Stimulated activated CD4-positive, alpha-beta T cell treated with anti-CD3 and anti-CD28 coated beads, Interleukin-4, amount 100 ng/mL, for 48 hours (primary cell): Measurements from ENCODE around the gene LY6G5B.

Source experiments
- DNase-seq, 2 donors: peaks; one replicate each; pipeline ENCODE4 v3.0.0-alpha.2; 2020; ENCODE audit warnings: low read depth in 2 of 2

The LY6G5B gene

DNA sequence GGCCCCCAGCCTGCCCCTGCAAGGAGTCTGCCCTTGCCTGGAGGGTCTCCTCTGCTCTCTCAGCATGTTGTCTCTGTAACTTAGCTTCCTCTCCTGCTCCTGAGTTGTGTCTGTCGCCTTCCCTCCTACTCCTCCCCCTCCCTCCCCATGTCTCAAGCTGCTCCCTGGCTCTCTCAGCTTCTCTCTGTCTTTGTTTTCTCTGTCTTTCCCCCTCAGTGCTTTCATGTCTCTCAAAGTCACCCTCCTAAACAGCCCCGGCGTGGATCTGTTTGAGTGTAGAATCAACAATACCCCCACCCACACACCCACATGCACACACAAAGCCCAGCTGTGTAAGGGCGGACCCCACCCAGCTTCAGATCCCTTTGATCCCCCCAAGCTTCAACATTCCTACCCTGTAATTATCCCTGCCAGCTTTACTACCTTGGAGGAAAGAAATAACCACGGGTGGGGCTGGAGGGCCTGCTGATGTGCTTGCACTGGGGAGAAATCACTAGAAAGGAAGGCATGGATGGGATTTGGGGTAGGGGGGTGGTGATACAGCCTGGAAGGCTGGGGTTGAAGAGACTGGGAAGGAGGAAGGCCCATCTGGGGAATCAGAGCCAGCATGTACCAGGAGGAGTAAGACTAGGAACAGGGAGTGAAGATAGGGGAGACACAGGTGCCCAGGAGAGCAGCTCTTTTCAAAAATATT, 44.4 kb downstream of the LY6G5B start:
- DNase-seq: no peak

DNA sequence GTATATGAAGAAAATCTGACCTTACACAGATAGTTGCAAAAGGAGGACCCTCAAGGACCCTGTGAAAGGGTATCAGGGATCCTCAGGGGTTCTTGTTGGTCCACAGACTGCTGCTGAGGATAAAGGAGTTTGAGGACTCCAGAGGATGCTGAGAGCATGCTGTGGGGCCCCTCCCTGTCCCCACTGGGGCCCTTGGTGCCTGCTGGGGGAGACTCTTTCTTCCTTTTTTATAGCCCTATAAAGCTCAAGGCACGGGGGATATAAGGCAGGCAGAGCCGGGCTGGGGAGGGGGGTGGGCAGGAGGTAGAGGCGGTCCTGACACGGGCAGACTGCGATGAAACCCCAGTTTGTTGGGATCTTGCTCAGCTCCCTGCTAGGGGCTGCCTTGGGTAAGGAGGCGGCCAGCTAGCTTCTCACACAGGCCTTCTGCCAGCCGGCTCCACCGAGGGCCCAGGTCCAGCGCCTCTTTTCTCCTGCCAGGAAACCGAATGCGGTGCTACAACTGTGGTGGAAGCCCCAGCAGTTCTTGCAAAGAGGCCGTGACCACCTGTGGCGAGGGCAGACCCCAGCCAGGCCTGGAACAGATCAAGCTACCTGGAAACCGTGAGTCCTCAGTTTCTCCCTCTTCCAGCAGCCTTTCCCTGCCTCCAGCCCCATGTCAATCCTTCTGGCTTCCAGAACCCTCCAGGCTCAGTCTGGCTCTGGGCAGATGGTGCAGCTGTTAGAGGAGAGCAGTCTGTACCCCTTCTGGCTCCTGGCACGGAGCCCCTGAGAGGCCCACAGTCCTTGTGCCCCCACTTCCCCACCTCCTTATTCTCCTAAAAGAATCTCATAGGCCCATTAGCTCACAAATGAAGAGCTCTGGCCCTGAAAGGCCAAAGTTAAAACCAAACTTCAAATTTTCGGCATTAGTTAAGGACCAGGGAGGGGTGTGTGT, 45.5 kb downstream of the LY6G5B start, which contains the start of gene LY6G6D:
Gene LY6G6D, plus strand, starts transcription at position 327 of the 937 bp plus-strand sequence. Its CDS starts 8 bp downstream, at position 335.
- DNase-seq: no peak

DNA sequence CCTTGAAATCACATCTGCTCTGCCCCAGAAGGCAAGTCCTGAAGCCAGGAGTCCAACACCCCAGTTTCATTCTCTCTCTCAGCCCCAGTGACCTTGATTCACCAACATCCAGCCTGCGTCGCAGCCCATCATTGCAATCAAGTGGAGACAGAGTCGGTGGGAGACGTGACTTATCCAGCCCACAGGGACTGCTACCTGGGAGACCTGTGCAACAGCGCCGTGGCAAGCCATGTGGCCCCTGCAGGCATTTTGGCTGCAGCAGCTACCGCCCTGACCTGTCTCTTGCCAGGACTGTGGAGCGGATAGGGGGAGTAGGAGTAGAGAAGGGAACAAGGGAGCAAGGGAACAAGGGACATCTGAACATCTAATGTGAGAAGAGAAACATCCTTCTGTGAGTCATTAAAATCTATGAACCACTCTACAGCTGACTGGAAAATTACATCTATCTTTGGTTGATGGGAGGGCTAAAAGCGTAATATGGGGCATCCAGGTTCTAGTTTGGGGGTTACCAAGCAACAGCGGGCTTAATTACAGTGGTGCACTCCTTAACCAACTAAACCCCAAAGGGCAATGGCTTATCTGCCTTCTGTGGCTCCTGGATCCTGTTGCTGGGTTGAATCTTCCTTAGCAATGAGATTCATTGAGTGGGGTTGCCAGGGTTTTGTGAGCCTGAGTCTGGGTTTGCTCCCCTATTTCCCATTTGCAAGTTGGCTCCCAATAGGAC, 47.9 kb downstream of the LY6G5B start:
- DNase-seq: no peak

DNA sequence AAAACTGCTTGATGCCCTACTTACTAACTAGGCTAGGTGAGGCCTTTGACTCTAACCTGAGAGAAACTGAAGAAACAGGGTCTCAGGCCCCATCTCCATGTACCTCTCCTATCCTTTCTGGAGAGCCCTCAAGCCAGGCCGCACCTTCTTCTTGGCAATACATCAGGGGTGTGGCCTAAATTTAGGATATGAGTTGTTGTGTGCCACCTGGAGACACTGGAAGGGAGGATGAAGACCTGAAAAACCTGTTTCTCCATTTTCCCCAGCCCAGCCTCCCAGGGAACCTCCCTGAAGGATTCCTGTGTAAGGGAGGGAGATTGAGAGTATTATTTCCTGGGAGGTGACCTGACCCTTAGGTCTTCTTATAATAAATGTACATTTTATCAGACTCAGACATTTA, 48.5 kb downstream of the LY6G5B start:
- no peak for DNase-seq

DNA sequence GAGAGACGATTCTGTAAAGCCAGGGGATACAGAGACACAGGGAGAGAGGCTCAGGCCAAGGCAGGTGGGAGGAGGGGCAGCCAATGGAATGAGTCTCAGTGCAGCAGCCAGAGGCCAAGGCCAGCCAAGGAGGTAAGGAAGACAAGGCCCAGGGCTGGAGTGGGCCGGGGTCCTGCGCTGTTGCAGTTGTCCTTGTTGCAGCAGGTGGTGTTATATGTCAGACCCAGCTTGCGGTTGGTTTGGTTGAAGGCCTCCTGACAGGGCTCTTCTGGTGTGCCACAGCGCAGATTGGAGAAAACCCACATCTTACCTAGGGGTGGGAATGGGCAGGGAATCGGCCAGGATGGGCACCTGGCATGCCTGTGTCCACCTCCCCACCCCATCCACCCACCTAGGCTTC, 49.2 kb downstream of the LY6G5B start:
- DNase-seq: no peak

DNA sequence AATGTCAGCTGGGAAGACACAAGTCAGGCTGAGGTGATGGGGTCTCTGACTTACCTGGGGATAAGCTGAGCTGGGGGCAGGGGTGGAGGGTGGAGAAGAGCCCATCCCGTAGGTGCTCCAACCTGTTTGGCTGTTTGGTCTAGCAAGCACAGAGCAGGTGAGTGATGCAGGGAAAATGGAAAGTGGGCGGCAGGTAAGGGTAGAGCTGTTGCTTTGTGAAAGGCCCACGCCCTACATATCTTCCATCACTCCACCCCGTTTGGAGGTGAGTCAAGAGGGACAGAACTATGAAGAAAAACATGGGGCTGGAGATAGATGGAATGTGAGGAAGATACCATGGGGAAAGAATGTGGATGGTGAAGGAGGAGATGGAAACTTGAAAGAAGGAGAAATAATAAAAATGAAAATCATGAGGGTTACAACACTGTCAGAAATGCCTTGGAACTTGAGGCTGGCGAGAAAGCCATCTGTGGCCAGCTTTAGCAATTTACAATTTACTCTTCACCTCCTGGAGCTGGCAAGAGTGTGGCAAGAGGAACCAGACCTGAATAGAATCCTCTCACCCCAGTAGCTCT, 50.5 kb downstream of the LY6G5B start:
- DNase-seq: no peak

- DNase-seq: no peak
Observed at GRCh38 chr6:31721351-31722020, 51.7 kb downstream of the LY6G5B start, which contains the start of gene LY6G6C. Gene LY6G6C, minus strand, starts transcription at chr6:31721746. Its CDS starts 67 bp downstream, at chr6:31721679.

- no peak for DNase-seq
Observed at GRCh38 chr6:31722173-31722572, 52.4 kb downstream of the LY6G5B start.
